Measurements from ENCODE around the gene DNAJC12. TPM values are rescaled to one million over a fixed set of nuclear protein-coding genes. Genes with fewer than 3 reads are reported as not detected.
"Not testable (repeated sequence)": the region's sequence is repeated elsewhere in the genome, so short reads cannot be mapped to it uniquely, and the experiment has no call there.

The DNAJC12 gene
- total and polyA plus RNA-seq, 5 donors = 3.3 to 5.8 (median 3.8) TPM

DNA sequence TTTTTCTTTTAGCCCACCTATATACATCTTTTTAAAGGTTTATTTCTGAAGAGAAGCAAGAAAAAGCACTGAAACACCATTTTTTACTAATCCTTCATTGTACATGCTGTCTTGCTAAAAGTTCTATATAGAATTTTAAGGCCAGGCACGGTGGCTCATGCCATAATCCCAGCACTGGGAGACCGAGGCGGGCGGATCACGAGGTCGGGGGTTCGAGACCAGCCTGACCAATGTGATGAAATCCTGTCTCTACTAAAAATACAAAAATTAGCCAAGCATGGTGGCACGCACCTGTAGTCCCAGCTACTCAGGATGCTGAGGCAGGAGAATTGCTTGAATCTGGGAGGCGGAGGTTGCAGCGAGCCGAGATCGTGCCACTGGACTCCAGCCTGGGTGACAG, 1.5 kb upstream of the DNAJC12 start:
- 96% methylated on average over 12 of the region's 12 CpGs for WGBS
- ATAC-seq; H3K4me1 ChIP-seq (ENCODE audit: control insufficient read depth, insufficient read depth, low read length); DNase-seq; intact Hi-C loops (cut with DNase I); H3K4me3 ChIP-seq (ENCODE audit: low read length); H3K27me3 ChIP-seq (ENCODE audit: control insufficient read depth, insufficient read depth); H3K27ac ChIP-seq (ENCODE audit: low read length); H3K9me3 ChIP-seq (ENCODE audit: control insufficient read depth, low read length): not testable (repeated sequence)

DNA sequence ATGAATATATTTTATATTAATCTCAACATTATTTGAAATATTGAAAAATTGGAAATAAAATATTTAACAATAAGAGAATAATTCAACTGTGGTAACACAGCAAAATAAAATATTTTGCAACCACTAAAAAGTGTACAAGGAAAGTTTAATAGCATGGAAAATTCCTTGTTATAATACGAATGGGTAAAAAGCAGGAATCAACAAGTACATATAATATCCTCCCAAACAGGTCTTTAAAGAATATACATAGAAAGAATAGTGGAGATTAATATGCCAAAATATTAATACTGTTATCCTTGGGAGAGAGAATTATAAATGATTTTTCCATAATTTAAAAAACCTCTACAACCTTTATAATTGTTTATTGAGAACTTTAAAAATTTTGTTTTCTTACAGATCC, 1.0 kb downstream of the DNAJC12 start:
- 55% methylated on average over 1 of the region's 1 CpG for WGBS
- ATAC-seq = no peak
- no peak for DNase-seq

DNA sequence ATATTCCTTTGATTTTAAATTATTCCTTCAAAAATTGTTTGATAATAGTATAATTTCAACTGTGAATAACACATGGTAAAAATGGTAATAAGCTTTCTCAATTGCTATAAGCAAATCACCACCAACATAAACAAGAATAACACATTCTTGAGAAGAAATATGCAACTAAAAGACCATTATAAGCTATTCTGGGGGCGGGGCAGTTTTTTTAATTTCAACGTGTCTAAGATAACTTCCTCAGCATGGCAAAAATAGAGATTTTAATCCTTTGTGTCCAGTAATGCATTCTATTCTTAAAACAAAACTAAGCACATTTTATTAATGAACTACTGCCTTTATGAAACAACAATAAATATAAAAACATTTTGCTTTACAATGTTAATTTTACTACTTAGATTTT, 1.5 kb downstream of the DNAJC12 start:
- Histone ChIP-seq H3K9me3 (ENCODE audit: control insufficient read depth, low read length) (no peaks in the 10 kb centered on the region), H3K4me3 (ENCODE audit: low read length) (no peak overlapping the region), H3K27me3 (ENCODE audit: control insufficient read depth, insufficient read depth) (no peaks in the 10 kb centered on the region), H3K4me1 (ENCODE audit: control insufficient read depth, insufficient read depth, low read length) (no peaks in the 10 kb centered on the region), H3K27ac (ENCODE audit: low read length) (no peak overlapping the region)
- WGBS = 46% methylated on average over 2 of the region's 2 CpGs
- ATAC-seq (no peak), DNase-seq (no peak)
- intact Hi-C loops (cut with DNase I) = no loop called here

More for the DNA sequence above, 1.0 kb downstream of the DNAJC12 start:
- Histone ChIP-seq H3K27me3 (ENCODE audit: control insufficient read depth, insufficient read depth) (no peaks in the 10 kb centered on the region), H3K4me3 (ENCODE audit: low read length) (no peak overlapping the region), H3K4me1 (ENCODE audit: control insufficient read depth, insufficient read depth, low read length) (no peaks in the 10 kb centered on the region), H3K9me3 (ENCODE audit: control insufficient read depth, low read length) (no peaks in the 10 kb centered on the region), H3K27ac (ENCODE audit: low read length) (no peak overlapping the region)
- intact Hi-C loops (cut with DNase I) = no loop called here

- DNase-seq; H3K4me3 ChIP-seq (ENCODE audit: low read length); H3K27me3 ChIP-seq (ENCODE audit: control insufficient read depth, insufficient read depth); H3K4me1 ChIP-seq (ENCODE audit: control insufficient read depth, insufficient read depth, low read length); H3K27ac ChIP-seq (ENCODE audit: low read length); intact Hi-C loops (cut with DNase I); ATAC-seq; H3K9me3 ChIP-seq (ENCODE audit: control insufficient read depth, low read length): not testable (repeated sequence)
- WGBS = 66% methylated on average over 6 of the region's 6 CpGs
These were observed 2.2 kb downstream of the DNAJC12 start for GRCh38 chr10:67835541-67836394.

- Histone ChIP-seq H3K9me3 (ENCODE audit: control insufficient read depth, low read length) (no peaks in the 10 kb centered on the region), H3K27ac (ENCODE audit: low read length) (no peak overlapping the region), H3K4me1 (ENCODE audit: control insufficient read depth, insufficient read depth, low read length) (no peaks in the 10 kb centered on the region), H3K27me3 (ENCODE audit: control insufficient read depth, insufficient read depth) (no peaks in the 10 kb centered on the region), H3K4me3 (ENCODE audit: low read length) (no peak overlapping the region)
- no peak for ATAC-seq
- WGBS = 96% methylated on average over 8 of the region's 8 CpGs
- no peak for DNase-seq
- intact Hi-C loops (cut with DNase I) = no loop called here
These were observed 3.6 kb downstream of the DNAJC12 start for GRCh38 chr10:67834375-67834774.

DNA sequence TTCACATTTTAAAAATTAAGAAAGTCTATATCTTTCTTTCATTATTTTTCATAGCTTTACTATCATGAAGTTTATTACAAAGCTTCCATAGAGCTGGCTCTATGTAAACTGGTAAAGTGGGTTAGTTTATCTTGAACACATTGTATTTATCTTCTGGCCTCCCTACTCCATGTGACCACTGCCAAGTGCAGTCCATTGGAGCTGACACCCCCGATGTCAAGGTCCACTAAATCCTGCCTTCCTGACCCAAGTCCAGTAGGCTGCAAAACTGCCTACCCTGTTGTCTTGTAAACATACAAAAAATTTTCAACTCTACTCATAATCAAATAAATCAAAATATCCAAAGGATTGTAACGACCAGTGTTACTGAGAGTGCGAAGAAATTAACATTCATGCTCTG, 10.2 kb downstream of the DNAJC12 start:
- H3K27me3 ChIP-seq (ENCODE audit: control insufficient read depth, insufficient read depth) = no peaks in the 10 kb centered on the region
- WGBS = 71% methylated on average over 3 of the region's 3 CpGs

DNA sequence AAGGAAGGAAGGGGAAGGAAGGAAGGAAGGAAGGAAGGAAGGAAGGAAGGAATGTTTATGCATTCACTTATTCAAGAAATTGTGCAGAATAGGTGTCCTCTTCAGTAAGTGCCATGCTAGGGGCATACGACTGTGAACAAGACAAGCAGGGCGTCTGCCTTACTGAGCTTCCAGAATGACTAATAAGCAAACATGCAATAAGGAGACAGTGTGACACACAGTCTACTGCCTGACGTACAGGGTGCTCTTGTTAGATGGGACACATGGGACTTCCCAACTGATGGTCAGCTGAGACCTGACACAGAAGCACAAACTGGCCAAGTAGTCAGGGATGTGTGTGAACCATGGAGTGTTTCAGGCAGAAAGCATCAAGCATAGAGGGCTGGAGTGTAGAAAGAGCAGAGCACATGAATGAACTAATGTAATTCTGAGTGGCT, 18.2 kb downstream of the DNAJC12 start:
- no peaks in the 10 kb centered on the region for H3K4me1 ChIP-seq (ENCODE audit: control insufficient read depth, insufficient read depth, low read length)
- intact Hi-C loops (cut with DNase I) = no loop called here
- no peaks in the 10 kb centered on the region for H3K27me3 ChIP-seq (ENCODE audit: control insufficient read depth, insufficient read depth)
- ATAC-seq = no peak
- no peak overlapping the region for H3K27ac ChIP-seq (ENCODE audit: low read length)
- H3K4me3 ChIP-seq (ENCODE audit: low read length) = no peak overlapping the region
- no peak for DNase-seq
- H3K9me3 ChIP-seq (ENCODE audit: control insufficient read depth, low read length) = no peaks in the 10 kb centered on the region
- 88% methylated on average over 3 of the region's 3 CpGs for WGBS

More for the DNA sequence above, 10.2 kb downstream of the DNAJC12 start:
- H3K9me3 ChIP-seq (ENCODE audit: control insufficient read depth, low read length) = no peaks in the 10 kb centered on the region
- ATAC-seq (peak in 1 of 2 donors; percentile 11), DNase-seq (no peak)
- no peak overlapping the region for H3K4me3 ChIP-seq (ENCODE audit: low read length)
- intact Hi-C loops (cut with DNase I) = no loop called here
- no peak overlapping the region for H3K27ac ChIP-seq (ENCODE audit: low read length)
- no peaks in the 10 kb centered on the region for H3K4me1 ChIP-seq (ENCODE audit: control insufficient read depth, insufficient read depth, low read length)

GRCh38 chr10:67818323-67818722, 19.7 kb downstream of the DNAJC12 start:
- no peaks in the 10 kb centered on the region for H3K9me3 ChIP-seq (ENCODE audit: control insufficient read depth, low read length)
- no peak for DNase-seq

GRCh38 chr10:67816719-67817118, 21.3 kb downstream of the DNAJC12 start:
- no peak overlapping the region for H3K27ac ChIP-seq (ENCODE audit: low read length)
- no peaks in the 10 kb centered on the region for H3K4me1 ChIP-seq (ENCODE audit: control insufficient read depth, insufficient read depth, low read length)
- WGBS = 75% methylated on average over 4 of the region's 4 CpGs
- H3K4me3 ChIP-seq (ENCODE audit: low read length) = no peak overlapping the region
- DNase-seq (no peak), ATAC-seq (no peak)
- intact Hi-C loops (cut with DNase I) = no loop called here
- H3K27me3 ChIP-seq (ENCODE audit: control insufficient read depth, insufficient read depth) = no peaks in the 10 kb centered on the region
- no peaks in the 10 kb centered on the region for H3K9me3 ChIP-seq (ENCODE audit: control insufficient read depth, low read length)

More at GRCh38 chr10:67818323-67818722, 19.7 kb downstream of the DNAJC12 start:
- intact Hi-C loops (cut with DNase I) = no loop called here
- ATAC-seq = no peak
- Histone ChIP-seq H3K27me3 (ENCODE audit: control insufficient read depth, insufficient read depth) (no peaks in the 10 kb centered on the region), H3K27ac (ENCODE audit: low read length) (no peak overlapping the region), H3K4me1 (ENCODE audit: control insufficient read depth, insufficient read depth, low read length) (no peaks in the 10 kb centered on the region), H3K4me3 (ENCODE audit: low read length) (no peak overlapping the region)
- 87% methylated on average over 3 of the region's 3 CpGs for WGBS

- 78% methylated on average over 4 of the region's 4 CpGs for WGBS
- ATAC-seq = no peak
- intact Hi-C loops (cut with DNase I) = no loop called here
These were observed 22.4 kb downstream of the DNAJC12 start for GRCh38 chr10:67815571-67816059.

GRCh38 chr10:67812007-67812406, 26.0 kb downstream of the DNAJC12 start:
- DNase-seq (no peak), ATAC-seq (no peak)
- Histone ChIP-seq H3K4me1 (ENCODE audit: control insufficient read depth, insufficient read depth, low read length) (no peaks in the 10 kb centered on the region), H3K27ac (ENCODE audit: low read length) (no peak overlapping the region), H3K27me3 (ENCODE audit: control insufficient read depth, insufficient read depth) (no peaks in the 10 kb centered on the region), H3K9me3 (ENCODE audit: control insufficient read depth, low read length) (no peaks in the 10 kb centered on the region), H3K4me3 (ENCODE audit: low read length) (no peak overlapping the region)
- WGBS = 82% methylated on average over 4 of the region's 4 CpGs
- intact Hi-C loops (cut with DNase I) = no loop called here

More at GRCh38 chr10:67815571-67816059, 22.4 kb downstream of the DNAJC12 start:
- no peaks in the 10 kb centered on the region for H3K4me1 ChIP-seq (ENCODE audit: control insufficient read depth, insufficient read depth, low read length)
- no peaks in the 10 kb centered on the region for H3K27me3 ChIP-seq (ENCODE audit: control insufficient read depth, insufficient read depth)
- H3K4me3 ChIP-seq (ENCODE audit: low read length) = no peak overlapping the region
- H3K9me3 ChIP-seq (ENCODE audit: control insufficient read depth, low read length) = no peaks in the 10 kb centered on the region
- H3K27ac ChIP-seq (ENCODE audit: low read length) = no peak overlapping the region
- DNase-seq = no peak

Measured in right cardiac atrium (tissue), 5 donors.